HEK293 (cell line): ENCODE measurements around the gene PLB1.

Experiments
- CTCF ChIA-PET: fragments of 350-600 bp; formaldehyde crosslinking; extraction: SDS; loops from one replicate; lab custom pipeline; 2021; ENCODE audit warnings: antibody characterized with exemption; lab: Yijun Ruan, JAX
- POLR2A ChIA-PET: fragments of 300-600 bp; formaldehyde crosslinking; extraction: SDS; loops from one replicate; lab custom pipeline; 2020; ENCODE audit warnings: antibody characterized with exemption, inconsistent platforms; lab: Yijun Ruan, JAX
- H3K27ac ChIP-seq: fragments of 200-500 bp; sonication (Bioruptor generic); 2 replicates; pipeline ENCODE4 v1.5.1; 2014; ENCODE audit warnings: low read depth, low read length, control low read depth, inconsistent platforms; ENCODE audit errors: extremely low read depth
- H3K36me3 ChIP-seq, 2 experiments: fragments of 200-500 bp in 1 of 2; sonication (Bioruptor generic) in 1 of 2; 1 replicate in 1 of 2; 2 replicates in 1 of 2; pipeline ENCODE4 v1.5.1; 2014 to 2017; ENCODE audit warnings: inconsistent platforms in 2 of 2, low read length in 2 of 2; ENCODE audit not compliant: control insufficient read depth in 2 of 2, insufficient read depth in 1 of 2
- H3K4me1 ChIP-seq: fragments of 200-500 bp; sonication (Bioruptor generic); 2 replicates; pipeline ENCODE4 v1.5.1; 2014; ENCODE audit warnings: mild to moderate bottlenecking, low read length, inconsistent platforms; ENCODE audit not compliant: control insufficient read depth, insufficient read depth
- H3K4me3 ChIP-seq: 2 replicates; pipeline ENCODE4 v1.5.1; 2011; ENCODE audit warnings: low read depth, mild to moderate bottlenecking, control low read depth, low read length, moderate library complexity
- H3K9me3 ChIP-seq: fragments of 200-500 bp; sonication (Bioruptor generic); 2 replicates; pipeline ENCODE4 v1.5.1; 2014; ENCODE audit warnings: low read depth, low read length, inconsistent platforms; ENCODE audit not compliant: control insufficient read depth, insufficient read depth
- BCL11B ChIP-seq: fragments of 450-650 bp; formaldehyde crosslinking; IDR thresholded peaks from 2 replicates; pipeline ENCODE4 v1.5.1; 2016; ENCODE audit warnings: low read depth, missing biosample characterization, missing genetic modification characterization
- KLF7 ChIP-seq: fragments of 450-650 bp; formaldehyde crosslinking; IDR thresholded peaks from 2 replicates; pipeline ENCODE4 v1.5.1; 2016; ENCODE audit warnings: missing biosample characterization, missing genetic modification characterization, borderline replicate concordance
- PRDM1 ChIP-seq: fragments of 450-650 bp; formaldehyde crosslinking; IDR thresholded peaks from 2 replicates; pipeline ENCODE4; 2016; ENCODE audit warnings: missing biosample characterization, missing genetic modification characterization
- SP3 ChIP-seq: fragments of 450-650 bp; formaldehyde crosslinking; IDR thresholded peaks from 2 replicates; pipeline ENCODE4 v1.5.1; 2016; ENCODE audit warnings: missing biosample characterization, missing genetic modification characterization
- SP7 ChIP-seq: fragments of 450-650 bp; formaldehyde crosslinking; IDR thresholded peaks from 2 replicates; pipeline ENCODE4 v1.5.1; 2016; ENCODE audit warnings: missing biosample characterization, missing genetic modification characterization
- TRIM28 ChIP-seq: IDR thresholded peaks from 2 replicates; pipeline ENCODE4 v1.6.1; 2011; ENCODE audit warnings: low read length, control low read depth, borderline replicate concordance
- ZEB2 ChIP-seq: fragments of 450-650 bp; formaldehyde crosslinking; IDR thresholded peaks from 2 replicates; pipeline ENCODE4 v1.5.1; 2016; ENCODE audit warnings: missing biosample characterization, missing genetic modification characterization
- ZFHX2 ChIP-seq: fragments of 450-650 bp; formaldehyde crosslinking; conservative IDR thresholded peaks from 2 replicates; pipeline ENCODE4 v1.5.1; 2016; ENCODE audit warnings: missing biosample characterization, missing genetic modification characterization
- ZNF132 ChIP-seq: fragments of 450-650 bp; formaldehyde crosslinking; IDR thresholded peaks from 2 replicates; pipeline ENCODE4 v1.5.1; 2017; ENCODE audit warnings: missing biosample characterization, missing genetic modification characterization, borderline replicate concordance
- ZNF146 ChIP-seq: fragments of 450-650 bp; formaldehyde crosslinking; IDR thresholded peaks from 2 replicates; pipeline ENCODE4 v1.5.1; 2016; ENCODE audit warnings: missing biosample characterization, missing genetic modification characterization
- ZNF175 ChIP-seq: fragments of 450-650 bp; formaldehyde crosslinking; IDR thresholded peaks from 2 replicates; pipeline ENCODE4 v1.5.1; 2016; ENCODE audit warnings: missing biosample characterization, missing genetic modification characterization
- ZNF341 ChIP-seq: fragments of 450-650 bp; formaldehyde crosslinking; IDR thresholded peaks from 2 replicates; pipeline ENCODE4; 2016; ENCODE audit warnings: low read depth, missing biosample characterization, missing genetic modification characterization
- ZNF350 ChIP-seq: fragments of 450-650 bp; formaldehyde crosslinking; IDR thresholded peaks from 2 replicates; pipeline ENCODE4 v1.5.0; 2017; ENCODE audit warnings: missing biosample characterization, mild to moderate bottlenecking, missing genetic modification characterization
- ZNF426 ChIP-seq: fragments of 450-650 bp; formaldehyde crosslinking; IDR thresholded peaks from 2 replicates; pipeline ENCODE4 v1.5.1; 2017; ENCODE audit warnings: missing biosample characterization, missing genetic modification characterization, mild to moderate bottlenecking, inconsistent platforms, moderate library complexity
- ZNF510 ChIP-seq: fragments of 450-650 bp; formaldehyde crosslinking; IDR thresholded peaks from 2 replicates; pipeline ENCODE4 v1.5.1; 2018; ENCODE audit warnings: mild to moderate bottlenecking, missing genetic modification characterization, missing biosample characterization; ENCODE audit not compliant: insufficient replicate concordance
- ZNF660 ChIP-seq: fragments of 450-650 bp; IDR thresholded peaks from 2 replicates; pipeline ENCODE4 v1.5.1; 2018; ENCODE audit warnings: missing biosample characterization, mild to moderate bottlenecking, missing genetic modification characterization
- ZNF830 ChIP-seq: fragments of 450-650 bp; IDR thresholded peaks from 2 replicates; pipeline ENCODE4 v1.5.0; 2018; ENCODE audit warnings: missing biosample characterization, missing genetic modification characterization, low read depth, mild to moderate bottlenecking, moderate library complexity
- ZNF837 ChIP-seq: fragments of 450-650 bp; formaldehyde crosslinking; IDR thresholded peaks from 2 replicates; pipeline ENCODE4 v1.5.1; 2016; ENCODE audit warnings: missing biosample characterization, missing genetic modification characterization
- TF ChIP-seq, protein P1 (sequence below): fragments of 450-650 bp; formaldehyde crosslinking; IDR thresholded peaks from 2 replicates; pipeline ENCODE4 v1.5.1; 2016; ENCODE audit warnings: missing biosample characterization, missing genetic modification characterization, borderline replicate concordance
- TF ChIP-seq, protein P2 (sequence below): fragments of 450-650 bp; formaldehyde crosslinking; IDR thresholded peaks from 2 replicates; pipeline ENCODE4 v1.5.1; 2016; ENCODE audit warnings: missing biosample characterization, missing genetic modification characterization
- TF ChIP-seq, protein P3 (sequence below): fragments of 450-650 bp; formaldehyde crosslinking; IDR thresholded peaks from 2 replicates; pipeline ENCODE4 v1.5.1; 2016; ENCODE audit warnings: missing biosample characterization, missing genetic modification characterization, low read depth
- TF ChIP-seq, protein P4 (sequence below): fragments of 450-650 bp; formaldehyde crosslinking; IDR thresholded peaks from 2 replicates; pipeline ENCODE4 v1.5.1; 2016; ENCODE audit warnings: missing biosample characterization, missing genetic modification characterization
- TF ChIP-seq, protein P5 (sequence below): fragments of 450-650 bp; formaldehyde crosslinking; IDR thresholded peaks from 2 replicates; pipeline ENCODE4 v1.5.1; 2017; ENCODE audit warnings: missing biosample characterization, missing genetic modification characterization

The PLB1 gene

DNA sequence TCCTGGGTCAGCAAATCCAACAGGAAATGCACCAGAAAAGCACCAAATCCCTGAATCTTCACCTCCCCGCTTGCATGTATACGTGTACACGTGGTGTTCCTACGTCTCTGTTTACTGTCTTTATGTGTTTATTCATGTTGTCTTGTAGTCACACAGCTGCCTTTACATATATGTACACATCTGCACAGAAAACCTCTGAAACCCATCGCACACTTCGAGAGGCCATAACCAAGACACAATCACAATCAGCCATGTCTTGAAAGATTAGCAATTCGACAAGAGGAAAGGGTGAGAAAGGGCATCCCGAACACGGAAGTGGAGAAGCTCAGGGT, 98.1 kb downstream of the PLB1 start:
- CTCF ChIA-PET = interaction anchor here (0.6 to 5.0 kb wide), 63 partner anchors 9 to 1504 kb away, joined by 3 to 46 read pairs (median 4); partner anchors contain the start of gene PPP1CB

DNA sequence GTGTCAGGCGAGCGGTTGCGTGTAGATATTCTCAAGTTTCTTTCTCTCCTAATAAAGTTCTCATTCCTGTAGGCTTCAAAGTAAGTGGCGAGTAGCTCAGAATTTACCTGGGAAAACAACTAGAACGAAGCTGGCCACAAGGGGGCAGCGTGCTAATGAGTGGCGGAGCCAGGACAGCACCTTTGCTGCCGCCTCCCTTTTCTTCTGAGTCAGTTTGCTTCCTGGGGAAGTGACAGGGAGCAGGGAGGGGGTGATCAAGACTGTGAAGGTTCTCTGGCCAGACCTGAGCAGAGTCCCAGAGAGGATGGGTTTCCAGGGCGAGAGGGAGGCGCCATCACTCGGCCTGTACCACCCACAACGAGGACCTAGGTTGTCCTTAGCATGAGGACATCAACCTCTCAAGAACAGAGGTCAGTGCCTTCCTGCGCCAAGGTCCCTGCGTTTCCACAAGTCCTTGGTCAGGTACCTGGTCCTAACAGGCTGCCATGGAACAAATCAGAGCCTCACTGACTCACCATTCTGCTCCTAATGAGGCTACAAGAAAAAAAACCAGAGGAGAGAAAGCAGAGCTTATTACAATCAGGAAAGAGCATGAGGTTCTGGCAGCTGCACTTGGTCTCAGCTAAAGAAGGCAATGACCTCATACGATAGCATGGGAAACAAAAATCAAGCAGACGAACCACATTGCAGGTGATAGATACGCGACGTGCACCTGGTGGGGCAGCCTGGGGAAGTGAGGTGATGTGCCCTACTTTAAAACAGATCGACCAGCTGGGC, 98.7 kb downstream of the PLB1 start:
- H3K4me3 ChIP-seq = no peak overlapping the region
- no peaks in the 10 kb centered on the region for H3K4me1 ChIP-seq
- H3K9me3 ChIP-seq = no peaks in the 10 kb centered on the region
- CTCF ChIA-PET = interaction anchor here (0.6 to 5.0 kb wide), 74 partner anchors 9 to 1166 kb away, joined by 3 to 46 read pairs (median 4); partner anchors contain the start of genes NRBP1 and PPP1CB
- H3K27ac ChIP-seq = no peak overlapping the region
- no peaks in the 10 kb centered on the region for H3K36me3 ChIP-seq
- POLR2A ChIA-PET = interaction anchor here (1.1 to 4.2 kb wide), 5 partner anchors 20 to 160 kb away, joined by 3 to 23 read pairs (median 3); partner anchors contain the start of gene PPP1CB
- TF ChIP-seq, protein P1, sequence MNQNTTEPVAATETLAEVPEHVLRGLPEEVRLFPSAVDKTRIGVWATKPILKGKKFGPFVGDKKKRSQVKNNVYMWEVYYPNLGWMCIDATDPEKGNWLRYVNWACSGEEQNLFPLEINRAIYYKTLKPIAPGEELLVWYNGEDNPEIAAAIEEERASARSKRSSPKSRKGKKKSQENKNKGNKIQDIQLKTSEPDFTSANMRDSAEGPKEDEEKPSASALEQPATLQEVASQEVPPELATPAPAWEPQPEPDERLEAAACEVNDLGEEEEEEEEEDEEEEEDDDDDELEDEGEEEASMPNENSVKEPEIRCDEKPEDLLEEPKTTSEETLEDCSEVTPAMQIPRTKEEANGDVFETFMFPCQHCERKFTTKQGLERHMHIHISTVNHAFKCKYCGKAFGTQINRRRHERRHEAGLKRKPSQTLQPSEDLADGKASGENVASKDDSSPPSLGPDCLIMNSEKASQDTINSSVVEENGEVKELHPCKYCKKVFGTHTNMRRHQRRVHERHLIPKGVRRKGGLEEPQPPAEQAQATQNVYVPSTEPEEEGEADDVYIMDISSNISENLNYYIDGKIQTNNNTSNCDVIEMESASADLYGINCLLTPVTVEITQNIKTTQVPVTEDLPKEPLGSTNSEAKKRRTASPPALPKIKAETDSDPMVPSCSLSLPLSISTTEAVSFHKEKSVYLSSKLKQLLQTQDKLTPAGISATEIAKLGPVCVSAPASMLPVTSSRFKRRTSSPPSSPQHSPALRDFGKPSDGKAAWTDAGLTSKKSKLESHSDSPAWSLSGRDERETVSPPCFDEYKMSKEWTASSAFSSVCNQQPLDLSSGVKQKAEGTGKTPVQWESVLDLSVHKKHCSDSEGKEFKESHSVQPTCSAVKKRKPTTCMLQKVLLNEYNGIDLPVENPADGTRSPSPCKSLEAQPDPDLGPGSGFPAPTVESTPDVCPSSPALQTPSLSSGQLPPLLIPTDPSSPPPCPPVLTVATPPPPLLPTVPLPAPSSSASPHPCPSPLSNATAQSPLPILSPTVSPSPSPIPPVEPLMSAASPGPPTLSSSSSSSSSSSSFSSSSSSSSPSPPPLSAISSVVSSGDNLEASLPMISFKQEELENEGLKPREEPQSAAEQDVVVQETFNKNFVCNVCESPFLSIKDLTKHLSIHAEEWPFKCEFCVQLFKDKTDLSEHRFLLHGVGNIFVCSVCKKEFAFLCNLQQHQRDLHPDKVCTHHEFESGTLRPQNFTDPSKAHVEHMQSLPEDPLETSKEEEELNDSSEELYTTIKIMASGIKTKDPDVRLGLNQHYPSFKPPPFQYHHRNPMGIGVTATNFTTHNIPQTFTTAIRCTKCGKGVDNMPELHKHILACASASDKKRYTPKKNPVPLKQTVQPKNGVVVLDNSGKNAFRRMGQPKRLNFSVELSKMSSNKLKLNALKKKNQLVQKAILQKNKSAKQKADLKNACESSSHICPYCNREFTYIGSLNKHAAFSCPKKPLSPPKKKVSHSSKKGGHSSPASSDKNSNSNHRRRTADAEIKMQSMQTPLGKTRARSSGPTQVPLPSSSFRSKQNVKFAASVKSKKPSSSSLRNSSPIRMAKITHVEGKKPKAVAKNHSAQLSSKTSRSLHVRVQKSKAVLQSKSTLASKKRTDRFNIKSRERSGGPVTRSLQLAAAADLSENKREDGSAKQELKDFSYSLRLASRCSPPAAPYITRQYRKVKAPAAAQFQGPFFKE (tag by site-specific recombination) = no peak
- TF ChIP-seq ZNF837 (tag by site-specific recombination) = no peak
- TF ChIP-seq SP3 (tag by site-specific recombination) = peak; percentile 24; the same call in 1 of the 2 replicates
- TF ChIP-seq, protein P2, sequence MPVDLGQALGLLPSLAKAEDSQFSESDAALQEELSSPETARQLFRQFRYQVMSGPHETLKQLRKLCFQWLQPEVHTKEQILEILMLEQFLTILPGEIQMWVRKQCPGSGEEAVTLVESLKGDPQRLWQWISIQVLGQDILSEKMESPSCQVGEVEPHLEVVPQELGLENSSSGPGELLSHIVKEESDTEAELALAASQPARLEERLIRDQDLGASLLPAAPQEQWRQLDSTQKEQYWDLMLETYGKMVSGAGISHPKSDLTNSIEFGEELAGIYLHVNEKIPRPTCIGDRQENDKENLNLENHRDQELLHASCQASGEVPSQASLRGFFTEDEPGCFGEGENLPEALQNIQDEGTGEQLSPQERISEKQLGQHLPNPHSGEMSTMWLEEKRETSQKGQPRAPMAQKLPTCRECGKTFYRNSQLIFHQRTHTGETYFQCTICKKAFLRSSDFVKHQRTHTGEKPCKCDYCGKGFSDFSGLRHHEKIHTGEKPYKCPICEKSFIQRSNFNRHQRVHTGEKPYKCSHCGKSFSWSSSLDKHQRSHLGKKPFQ (tag by site-specific recombination) = no peak
- no peak for TF ChIP-seq BCL11B (tag by site-specific recombination)
- TF ChIP-seq ZNF510 (tag by site-specific recombination) = no peak
- TF ChIP-seq ZNF426 (tag by site-specific recombination) = no peak
- peak; percentile 65; the same call in 1 of the 2 replicates for TF ChIP-seq ZNF660 (tag by site-specific recombination)
- TF ChIP-seq, protein P3, sequence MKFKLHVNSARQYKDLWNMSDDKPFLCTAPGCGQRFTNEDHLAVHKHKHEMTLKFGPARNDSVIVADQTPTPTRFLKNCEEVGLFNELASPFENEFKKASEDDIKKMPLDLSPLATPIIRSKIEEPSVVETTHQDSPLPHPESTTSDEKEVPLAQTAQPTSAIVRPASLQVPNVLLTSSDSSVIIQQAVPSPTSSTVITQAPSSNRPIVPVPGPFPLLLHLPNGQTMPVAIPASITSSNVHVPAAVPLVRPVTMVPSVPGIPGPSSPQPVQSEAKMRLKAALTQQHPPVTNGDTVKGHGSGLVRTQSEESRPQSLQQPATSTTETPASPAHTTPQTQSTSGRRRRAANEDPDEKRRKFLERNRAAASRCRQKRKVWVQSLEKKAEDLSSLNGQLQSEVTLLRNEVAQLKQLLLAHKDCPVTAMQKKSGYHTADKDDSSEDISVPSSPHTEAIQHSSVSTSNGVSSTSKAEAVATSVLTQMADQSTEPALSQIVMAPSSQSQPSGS (tag by site-specific recombination) = peak; percentile 41; the same call in 1 of the 2 replicates
- TF ChIP-seq TRIM28 = peak; percentile 24; the same call in 1 of the 2 replicates
- TF ChIP-seq ZNF341 (tag by site-specific recombination) = no peak
- TF ChIP-seq, protein P4, sequence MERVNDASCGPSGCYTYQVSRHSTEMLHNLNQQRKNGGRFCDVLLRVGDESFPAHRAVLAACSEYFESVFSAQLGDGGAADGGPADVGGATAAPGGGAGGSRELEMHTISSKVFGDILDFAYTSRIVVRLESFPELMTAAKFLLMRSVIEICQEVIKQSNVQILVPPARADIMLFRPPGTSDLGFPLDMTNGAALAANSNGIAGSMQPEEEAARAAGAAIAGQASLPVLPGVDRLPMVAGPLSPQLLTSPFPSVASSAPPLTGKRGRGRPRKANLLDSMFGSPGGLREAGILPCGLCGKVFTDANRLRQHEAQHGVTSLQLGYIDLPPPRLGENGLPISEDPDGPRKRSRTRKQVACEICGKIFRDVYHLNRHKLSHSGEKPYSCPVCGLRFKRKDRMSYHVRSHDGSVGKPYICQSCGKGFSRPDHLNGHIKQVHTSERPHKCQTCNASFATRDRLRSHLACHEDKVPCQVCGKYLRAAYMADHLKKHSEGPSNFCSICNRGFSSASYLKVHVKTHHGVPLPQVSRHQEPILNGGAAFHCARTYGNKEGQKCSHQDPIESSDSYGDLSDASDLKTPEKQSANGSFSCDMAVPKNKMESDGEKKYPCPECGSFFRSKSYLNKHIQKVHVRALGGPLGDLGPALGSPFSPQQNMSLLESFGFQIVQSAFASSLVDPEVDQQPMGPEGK (tag by site-specific recombination) = peak; percentile 42; the same call in 1 of the 2 replicates
- TF ChIP-seq, protein P5, sequence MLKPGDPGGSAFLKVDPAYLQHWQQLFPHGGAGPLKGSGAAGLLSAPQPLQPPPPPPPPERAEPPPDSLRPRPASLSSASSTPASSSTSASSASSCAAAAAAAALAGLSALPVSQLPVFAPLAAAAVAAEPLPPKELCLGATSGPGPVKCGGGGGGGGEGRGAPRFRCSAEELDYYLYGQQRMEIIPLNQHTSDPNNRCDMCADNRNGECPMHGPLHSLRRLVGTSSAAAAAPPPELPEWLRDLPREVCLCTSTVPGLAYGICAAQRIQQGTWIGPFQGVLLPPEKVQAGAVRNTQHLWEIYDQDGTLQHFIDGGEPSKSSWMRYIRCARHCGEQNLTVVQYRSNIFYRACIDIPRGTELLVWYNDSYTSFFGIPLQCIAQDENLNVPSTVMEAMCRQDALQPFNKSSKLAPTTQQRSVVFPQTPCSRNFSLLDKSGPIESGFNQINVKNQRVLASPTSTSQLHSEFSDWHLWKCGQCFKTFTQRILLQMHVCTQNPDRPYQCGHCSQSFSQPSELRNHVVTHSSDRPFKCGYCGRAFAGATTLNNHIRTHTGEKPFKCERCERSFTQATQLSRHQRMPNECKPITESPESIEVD (tag by site-specific recombination) = no peak
- TF ChIP-seq SP7 (tag by site-specific recombination) = 0 out of 2 replicates have a peak, but pooled peaks have one; percentile 32
- TF ChIP-seq PRDM1 (tag by site-specific recombination) = no peak
- no peak for TF ChIP-seq ZNF830 (tag by site-specific recombination)
- TF ChIP-seq ZEB2 (tag by site-specific recombination) = 0 out of 2 replicates have a peak, but pooled peaks have one; percentile 36

More for the DNA sequence above, 98.1 kb downstream of the PLB1 start:
- POLR2A ChIA-PET = interaction anchor here (1.1 to 4.2 kb wide), 4 partner anchors 21 to 160 kb away, joined by 3 to 23 read pairs (median 4); partner anchors contain the start of gene PPP1CB
- Histone ChIP-seq H3K36me3 (no peaks in the 10 kb centered on the region), H3K9me3 (no peaks in the 10 kb centered on the region), H3K4me3 (no peak overlapping the region), H3K27ac (no peak overlapping the region), H3K4me1 (no peaks in the 10 kb centered on the region)
- no peak for TF ChIP-seq ZNF350 (tag by site-specific recombination)
- TF ChIP-seq ZNF132 (tag by site-specific recombination) = no peak
- TF ChIP-seq ZNF175 (tag by site-specific recombination) = no peak
- TF ChIP-seq ZNF146 (tag by site-specific recombination) = no peak
- TF ChIP-seq ZFHX2 (tag by site-specific recombination) = no peak
- no peak for TF ChIP-seq KLF7 (tag by site-specific recombination)
